Measurements from ENCODE around the gene MGAT3.
"Not testable (repeated sequence)": the region's sequence is repeated elsewhere in the genome, so short reads cannot be mapped to it uniquely, and the experiment has no call there.

The MGAT3 gene

GRCh38 chr22:39518996-39519680 is 62.3 kb downstream of the MGAT3 start:
- no peak for DNase-seq

- DNase-seq = peak; percentile 93
These were observed 62.9 kb downstream of the MGAT3 start for GRCh38 chr22:39519681-39520225.

- DNase-seq = peak; percentile 75
These were observed 63.7 kb downstream of the MGAT3 start, which contains the start of gene ATF4 for GRCh38 chr22:39520226-39521105. ATF4 (plus strand) TSS chr22:39520562; CDS start chr22:39521446, 884 bp downstream.

- DNase-seq = not testable (repeated sequence)
These were observed 64.5 kb downstream of the MGAT3 start for GRCh38 chr22:39521106-39521885.

- not testable (repeated sequence) for DNase-seq
These were observed 65.3 kb downstream of the MGAT3 start for GRCh38 chr22:39522091-39522490.

- DNase-seq = no peak
These were observed 65.9 kb downstream of the MGAT3 start for GRCh38 chr22:39522567-39523300.

- no peak for DNase-seq
These were observed 67.4 kb downstream of the MGAT3 start for GRCh38 chr22:39524089-39524752.

GRCh38 chr22:39524753-39525657 is 68.2 kb downstream of the MGAT3 start:
- DNase-seq = no peak

- DNase-seq = no peak
These were observed 68.8 kb downstream of the MGAT3 start for GRCh38 chr22:39525658-39525975.

- no peak for DNase-seq
These were observed 69.9 kb downstream of the MGAT3 start for GRCh38 chr22:39526736-39527171.

- DNase-seq = no peak
These were observed 70.7 kb downstream of the MGAT3 start for GRCh38 chr22:39527481-39527961.

- no peak for DNase-seq
These were observed 71.4 kb downstream of the MGAT3 start for GRCh38 chr22:39528080-39528661.

- peak; percentile 76 for DNase-seq
These were observed 72.1 kb downstream of the MGAT3 start for GRCh38 chr22:39528681-39529486.

GRCh38 chr22:39529487-39529851 is 72.7 kb downstream of the MGAT3 start:
- no peak for DNase-seq

- DNase-seq = no peak
These were observed 73.3 kb downstream of the MGAT3 start for GRCh38 chr22:39530116-39530515.

GRCh38 chr22:39530692-39531331 is 74.0 kb downstream of the MGAT3 start:
- DNase-seq = no peak

GRCh38 chr22:39532215-39533073 is 75.6 kb downstream of the MGAT3 start, which contains the start of gene RPS19BP1:
RPS19BP1 (minus strand) TSS chr22:39532748; CDS start chr22:39532738, 10 bp downstream.
- peak; percentile 98 for DNase-seq
